Measurements from ENCODE around the gene VWA8.

Gene VWA8

DNA sequence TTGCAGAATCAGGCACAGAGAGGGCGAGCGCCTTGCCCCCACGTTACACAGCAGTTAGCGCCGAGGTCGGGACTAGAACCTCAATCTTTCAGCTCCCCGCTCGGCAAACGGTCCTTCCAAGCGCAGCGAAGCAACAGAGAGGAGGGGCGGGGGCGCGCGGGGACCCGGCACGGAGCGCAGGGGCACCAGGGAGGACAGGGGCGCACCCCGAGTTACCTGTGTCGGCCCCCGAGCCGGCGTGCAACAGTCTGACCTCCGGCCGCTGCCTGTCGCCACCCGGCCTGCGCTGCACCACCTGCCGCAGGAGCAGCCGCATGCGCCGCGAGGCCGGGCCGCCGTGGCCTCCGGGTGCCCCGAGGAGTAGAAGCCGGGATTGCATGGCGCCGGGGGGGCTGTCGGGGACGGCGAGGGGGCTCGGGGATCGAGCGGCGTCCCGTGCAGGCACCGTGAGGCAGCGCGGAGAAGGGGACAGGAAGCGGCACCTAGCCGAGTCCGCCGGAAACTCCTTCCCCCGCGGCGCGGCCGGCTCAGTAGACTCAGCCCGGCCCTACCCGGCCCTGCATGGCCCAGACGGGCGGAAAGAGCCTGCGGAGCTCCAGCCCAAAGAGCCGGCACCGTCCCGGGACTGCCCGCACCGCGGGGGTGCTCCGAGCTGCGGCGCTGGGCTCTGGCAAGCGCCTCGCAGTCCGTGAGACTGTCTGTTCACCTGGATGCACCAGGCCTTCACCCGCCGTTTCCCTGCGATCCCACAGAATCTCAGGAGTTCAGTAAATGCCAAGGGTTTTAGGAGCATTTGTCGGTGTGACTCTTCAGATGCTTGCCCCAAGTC lies at the start of gene VWA8:
Gene VWA8 (minus strand): TSS at position 473 of the 829 bp plus-strand sequence. CDS start 94 bp downstream, at position 379.
- peak; percentile 56 to 81 for DNase-seq

DNA sequence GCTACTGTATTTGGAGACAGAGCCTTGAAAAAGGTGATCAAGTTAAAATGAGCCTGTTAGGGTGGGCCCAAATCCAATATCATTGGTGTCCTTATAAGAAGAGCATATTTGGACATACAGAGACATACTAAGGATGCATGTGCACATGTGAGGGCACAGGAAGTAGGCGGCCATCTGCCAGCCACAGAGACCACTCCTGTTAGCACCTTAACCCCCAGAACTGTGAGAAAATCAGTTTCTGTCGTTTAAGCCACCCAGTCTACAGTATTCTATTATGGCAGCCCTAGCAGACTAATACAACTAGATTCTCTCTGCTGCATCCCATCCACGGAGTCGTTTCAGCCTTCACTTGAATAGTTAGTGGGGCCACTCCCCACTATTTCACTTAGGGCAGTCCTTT lies 48.1 kb upstream of the VWA8 start:
- no peak for DNase-seq

DNA sequence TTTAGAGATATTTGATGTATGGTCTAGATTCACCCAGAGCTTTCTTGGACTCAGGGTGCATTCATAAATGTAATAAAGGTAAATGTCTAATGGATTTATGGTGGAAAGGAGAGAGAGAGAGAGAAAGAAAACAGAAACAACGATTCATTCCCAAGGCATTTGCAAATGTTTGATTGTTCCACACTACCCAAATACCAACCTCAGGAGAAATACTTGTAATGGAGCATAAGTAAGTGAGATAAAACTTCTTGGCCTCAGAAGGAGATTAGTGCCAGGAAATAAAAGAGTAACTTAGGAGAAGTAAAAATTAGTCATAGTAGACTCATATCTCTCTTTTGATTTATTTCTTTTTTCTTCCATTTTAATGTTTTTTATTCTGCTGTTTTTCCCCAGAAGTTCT lies 46.9 kb upstream of the VWA8 start:
- no peak for DNase-seq

DNA sequence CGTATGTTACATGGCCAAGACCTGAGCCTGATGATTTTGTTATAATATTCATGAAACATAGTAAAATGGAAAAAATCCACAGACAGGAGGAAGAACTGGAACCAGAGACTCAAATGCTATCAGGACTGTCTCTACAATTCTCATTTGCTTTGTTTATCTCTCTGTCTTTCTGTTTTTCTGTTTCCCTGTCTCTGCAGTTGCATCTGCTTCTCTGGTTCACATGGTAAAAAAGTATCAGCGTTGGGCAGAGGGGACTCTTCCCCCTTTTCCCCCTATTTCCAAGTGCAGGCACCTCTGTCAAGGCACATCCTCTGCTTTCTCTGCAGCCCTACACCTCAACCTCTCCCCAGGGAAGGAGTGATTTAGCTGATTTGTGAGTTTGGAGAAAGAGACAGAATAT lies 41.2 kb upstream of the VWA8 start:
- no peak for DNase-seq

GRCh38 chr13:42001580-42001979 lies 40.7 kb upstream of the VWA8 start:
- DNase-seq, result no peak

- DNase-seq, result no peak
Measured at GRCh38 chr13:42000846-42001245, 39.9 kb upstream of the VWA8 start.

GRCh38 chr13:41997396-41997795 lies 36.5 kb upstream of the VWA8 start:
- no peak for DNase-seq

DNA sequence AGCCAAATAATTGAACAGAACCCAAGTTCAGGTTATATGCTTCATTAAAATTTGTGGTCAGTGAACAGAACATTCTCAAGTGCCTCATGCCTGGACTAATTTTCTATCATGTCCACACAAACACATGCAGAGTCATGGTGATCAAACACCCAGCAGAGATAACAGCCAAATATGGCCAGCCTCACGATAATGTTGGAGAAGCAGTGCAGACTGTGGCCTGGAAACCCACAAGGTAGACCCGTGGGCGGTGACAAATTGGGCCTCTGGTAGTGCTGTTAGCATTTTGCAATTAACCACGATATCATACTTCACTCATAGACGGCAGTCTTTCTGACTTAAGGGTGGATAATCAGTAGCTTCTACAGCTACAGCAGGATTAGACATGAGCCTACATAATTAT lies 35.0 kb upstream of the VWA8 start:
- no peak for DNase-seq

DNA sequence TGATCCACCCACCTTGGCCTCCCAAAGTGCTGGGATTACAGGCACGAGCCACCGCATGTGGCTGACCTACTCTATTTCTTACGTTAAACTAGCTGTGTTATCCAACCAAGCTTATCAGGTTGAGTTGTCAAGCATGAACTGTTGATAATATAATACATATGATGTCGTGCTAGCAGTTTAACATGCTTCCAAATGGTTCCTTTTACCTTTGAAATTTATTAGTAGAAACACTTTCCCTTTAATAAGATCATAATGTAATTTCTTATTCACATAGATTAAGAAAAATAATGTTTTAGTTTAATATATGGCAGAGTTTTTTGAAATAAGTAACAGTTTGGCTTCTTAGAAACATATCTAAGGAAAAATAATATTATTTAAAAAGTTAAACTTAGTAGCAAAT lies 34.4 kb upstream of the VWA8 start:
- no peak for DNase-seq

- DNase-seq, result no peak
Measured at GRCh38 chr13:41994696-41995095, 33.8 kb upstream of the VWA8 start.

- no peak for DNase-seq
Measured at GRCh38 chr13:41991936-41992335, 31.0 kb upstream of the VWA8 start.

- DNase-seq, result no peak
Measured at GRCh38 chr13:41988244-41988643, 27.3 kb upstream of the VWA8 start.

- no peak for DNase-seq
Measured at GRCh38 chr13:41985788-41986508, 25.0 kb upstream of the VWA8 start.

DNA sequence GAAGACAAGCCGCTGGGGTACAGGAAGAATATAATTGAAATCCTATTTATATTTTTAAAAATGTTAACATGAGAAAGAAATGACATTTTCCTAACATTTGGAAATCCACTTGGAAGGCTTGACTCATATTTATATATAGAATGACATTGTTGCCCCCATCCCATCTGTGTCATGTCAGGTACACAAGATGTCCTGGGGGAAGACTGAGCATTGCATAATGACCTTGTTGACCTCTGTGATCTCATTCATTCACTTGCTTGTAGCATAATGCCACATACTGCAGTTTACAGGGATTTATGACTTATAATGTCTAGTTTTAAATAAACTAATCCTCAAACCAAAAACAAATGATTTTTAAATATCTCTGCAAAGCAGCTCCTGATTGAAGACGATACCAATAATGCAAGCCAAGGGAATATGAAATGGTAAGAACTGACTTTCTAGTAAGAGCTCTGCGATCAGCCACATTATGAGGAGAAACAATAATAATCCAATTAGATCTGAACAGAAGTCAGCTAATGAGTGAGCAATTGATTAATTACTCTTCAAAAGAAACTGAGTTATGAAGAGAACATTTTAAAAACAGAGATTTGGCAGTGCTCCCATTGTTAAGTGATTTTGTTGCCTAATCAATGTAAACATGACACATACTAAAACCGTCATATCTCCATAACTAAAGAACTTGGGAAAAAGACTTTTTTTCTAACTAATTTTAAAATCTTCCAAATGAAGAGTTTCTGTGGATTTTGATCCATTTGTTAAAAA lies 21.2 kb upstream of the VWA8 start:
- no peak for DNase-seq

GRCh38 chr13:41978007-41978406 lies 17.1 kb upstream of the VWA8 start:
- DNase-seq, result no peak

DNA sequence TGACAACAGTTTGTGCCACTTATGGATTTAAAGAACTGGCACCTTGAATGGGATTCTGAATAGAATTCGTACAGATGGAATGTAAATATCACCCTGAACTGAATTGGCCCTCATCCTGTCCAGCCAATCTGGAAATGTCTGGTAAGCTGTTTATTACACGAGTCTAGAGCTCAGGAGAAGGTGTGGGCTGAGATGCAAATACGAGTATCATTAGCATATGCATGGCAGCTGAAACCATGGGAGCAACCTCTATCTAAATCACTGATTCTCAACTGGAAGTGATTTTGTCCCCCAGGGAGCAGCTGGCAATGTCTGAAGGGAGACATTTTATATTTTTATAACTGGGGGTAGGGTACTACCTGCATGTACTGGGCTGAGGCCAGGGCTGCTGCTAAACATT lies 15.6 kb upstream of the VWA8 start:
- DNase-seq, result no peak

- DNase-seq, result no peak
Measured at GRCh38 chr13:41974262-41974900, 13.5 kb upstream of the VWA8 start.

DNA sequence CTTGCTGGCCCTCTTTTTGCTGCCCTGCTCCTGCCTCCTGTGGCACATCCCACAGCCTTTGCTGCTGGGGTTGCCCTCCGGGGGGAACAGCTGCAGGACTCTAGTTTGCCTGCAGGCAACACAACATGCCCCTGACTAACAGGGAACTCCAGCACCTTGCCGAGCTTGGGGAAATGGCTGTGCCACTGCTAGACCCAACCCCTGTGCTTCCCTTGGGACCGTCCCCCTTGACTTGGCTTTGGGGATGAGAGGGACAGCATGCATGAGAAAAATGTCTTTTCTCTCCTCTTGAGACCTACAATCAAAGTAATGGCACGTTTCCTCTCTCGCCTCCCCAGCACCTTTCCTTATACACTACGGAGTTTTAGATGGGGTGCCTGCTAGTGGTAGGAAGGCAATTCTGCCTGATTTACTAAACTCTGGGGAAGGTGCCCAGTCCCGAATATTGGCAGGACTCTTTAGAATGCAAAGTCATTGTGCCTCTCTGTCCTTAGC lies 12.4 kb upstream of the VWA8 start:
- no peak for DNase-seq

GRCh38 chr13:41971848-41972247 lies 10.9 kb upstream of the VWA8 start:
- no peak for DNase-seq

GRCh38 chr13:41970918-41971317 lies 10.0 kb upstream of the VWA8 start:
- DNase-seq, result no peak

- no peak for DNase-seq
Measured at GRCh38 chr13:41970022-41970421, 9.1 kb upstream of the VWA8 start.

GRCh38 chr13:41969072-41969471 lies 8.2 kb upstream of the VWA8 start:
- DNase-seq, result no peak

GRCh38 chr13:41966671-41967070 lies 5.8 kb upstream of the VWA8 start:
- DNase-seq, result no peak
